ENCODE data around the gene PRSS1. TPM values are rescaled to one million over a fixed set of nuclear protein-coding genes. Genes with fewer than 3 reads are reported as not detected.

PRSS1 gene
- not detected in 2 replicates for total RNA-seq (2014; rRNA removed; shearing (Covaris generic))

DNA sequence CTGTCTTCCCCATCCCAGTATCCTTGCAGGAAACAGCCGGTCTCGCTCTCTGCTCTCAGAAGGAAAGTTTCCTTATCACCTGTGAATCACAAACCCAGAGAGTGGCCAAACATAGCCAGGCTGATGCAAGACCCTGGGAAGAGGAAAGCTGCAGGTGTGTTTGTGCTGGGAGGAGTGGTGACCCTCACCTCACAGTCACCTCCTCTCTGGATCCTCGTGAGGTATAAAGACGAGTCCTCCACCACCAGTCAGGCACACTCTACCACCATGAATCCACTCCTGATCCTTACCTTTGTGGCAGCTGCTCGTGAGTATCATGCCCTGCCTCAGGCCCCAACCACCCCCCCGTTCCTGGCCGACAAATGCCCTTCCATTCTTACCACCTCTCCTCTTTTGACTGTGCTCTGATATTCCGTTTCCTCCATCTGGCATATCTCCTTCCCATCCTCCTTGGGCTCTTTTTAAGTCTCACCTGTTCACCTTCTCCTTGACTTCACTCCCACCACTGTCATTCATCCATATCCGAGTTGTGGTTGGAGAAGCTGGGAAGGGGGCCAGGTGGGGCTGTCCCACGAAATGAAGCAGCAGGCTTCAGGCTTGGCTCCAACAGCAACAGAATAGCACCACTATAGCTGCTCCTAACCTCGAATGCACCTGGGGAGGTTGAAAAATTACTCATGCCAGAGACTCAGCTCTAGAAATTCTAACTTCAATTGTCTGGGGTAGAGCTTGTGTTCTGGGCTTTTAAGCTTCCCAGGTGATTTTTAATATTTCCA lies at the start of gene PRSS1:
Gene PRSS1 (plus strand): TSS at position 255 of the 776 bp plus-strand sequence. CDS start 13 bp downstream, at position 268.

DNA sequence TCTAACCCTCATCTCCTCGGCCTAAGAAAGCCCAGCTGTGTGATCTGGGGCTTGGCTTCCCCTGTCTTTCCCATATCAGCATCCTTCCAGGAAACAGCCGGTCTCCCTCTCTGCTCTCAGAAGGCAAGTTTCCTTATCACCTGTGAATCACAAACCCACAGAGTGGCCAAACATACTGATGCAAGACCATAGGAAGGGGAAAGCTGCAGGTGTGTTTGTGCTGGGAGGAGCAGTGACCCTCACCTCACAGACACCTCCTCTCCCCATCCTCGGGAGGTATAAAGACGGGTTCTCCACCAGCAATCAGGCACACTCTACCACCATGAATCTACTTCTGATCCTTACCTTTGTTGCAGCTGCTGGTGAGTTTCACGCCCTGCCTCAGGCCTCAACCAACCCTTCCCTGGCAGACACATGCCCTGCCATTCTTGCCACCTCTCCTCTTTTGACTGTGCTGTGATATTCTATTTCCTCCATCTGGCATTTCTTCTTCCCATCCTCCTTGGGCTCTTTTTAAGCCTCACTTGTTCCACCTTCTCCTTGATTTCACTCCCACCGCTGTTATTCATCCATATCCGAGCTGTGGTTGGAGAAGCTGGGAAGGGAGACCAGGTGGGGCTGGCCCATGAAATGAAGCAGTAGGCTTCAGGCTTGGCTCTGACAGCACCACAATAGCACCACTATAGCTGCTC lies 21.5 kb downstream of the PRSS1 start, which contains the start of gene PRSS2:
Gene PRSS2 (plus strand): TSS at position 310 of the 692 bp plus-strand sequence. CDS start 13 bp downstream, at position 323.

Small RNA genes within 50 kb of the gene (small RNA-seq; reads per million reads assigned to genes)
- not detected for gene TRBD1
- gene TRBJ1-1: not detected
- gene TRBJ1-2: not detected
- not detected for gene TRBJ1-3
- gene TRBJ1-4: not detected
- gene TRBJ1-5: not detected
- not detected for gene TRBJ1-6
- not detected for gene TRBJ2-1
- gene TRBJ2-2: not detected
- gene TRBJ2-2P: not detected
- gene TRBJ2-3: not detected
- not detected for gene TRBJ2-4
- gene TRBJ2-5: not detected
- gene TRBJ2-6: not detected
- gene TRBJ2-7: not detected

Other genes starting within 250 kb of the PRSS1 start
- not detected in 2 replicates for gene PRSS2, start 21.5 kb downstream of the PRSS1 start, total RNA-seq (2014; rRNA removed; shearing (Covaris generic))
- gene EPHB6, start 105.6 kb downstream of the PRSS1 start, total RNA-seq (2014; rRNA removed; shearing (Covaris generic)): not detected in 2 replicates
- 0.11 TPM in 1 of 2 replicates, not detected in the other for gene TRPV6, start 136.3 kb downstream of the PRSS1 start, total RNA-seq (2014; rRNA removed; shearing (Covaris generic))
- 0.05 TPM in 1 of 2 replicates, not detected in the other for gene TRPV5, start 184.3 kb downstream of the PRSS1 start, total RNA-seq (2014; rRNA removed; shearing (Covaris generic))
- not detected in 2 replicates for gene LLCFC1, start 190.0 kb downstream of the PRSS1 start, total RNA-seq (2014; rRNA removed; shearing (Covaris generic))
- gene KEL, start 212.9 kb downstream of the PRSS1 start, total RNA-seq (2014; rRNA removed; shearing (Covaris generic)): 0.45 and 0.83 TPM in 2 replicates

Measured in A375 (cell line).